Measurements from ENCODE around the gene SLCO4A1.
"Not testable (repeated sequence)": the region's sequence is repeated elsewhere in the genome, so short reads cannot be mapped to it uniquely, and the experiment has no call there.

Gene SLCO4A1

DNA sequence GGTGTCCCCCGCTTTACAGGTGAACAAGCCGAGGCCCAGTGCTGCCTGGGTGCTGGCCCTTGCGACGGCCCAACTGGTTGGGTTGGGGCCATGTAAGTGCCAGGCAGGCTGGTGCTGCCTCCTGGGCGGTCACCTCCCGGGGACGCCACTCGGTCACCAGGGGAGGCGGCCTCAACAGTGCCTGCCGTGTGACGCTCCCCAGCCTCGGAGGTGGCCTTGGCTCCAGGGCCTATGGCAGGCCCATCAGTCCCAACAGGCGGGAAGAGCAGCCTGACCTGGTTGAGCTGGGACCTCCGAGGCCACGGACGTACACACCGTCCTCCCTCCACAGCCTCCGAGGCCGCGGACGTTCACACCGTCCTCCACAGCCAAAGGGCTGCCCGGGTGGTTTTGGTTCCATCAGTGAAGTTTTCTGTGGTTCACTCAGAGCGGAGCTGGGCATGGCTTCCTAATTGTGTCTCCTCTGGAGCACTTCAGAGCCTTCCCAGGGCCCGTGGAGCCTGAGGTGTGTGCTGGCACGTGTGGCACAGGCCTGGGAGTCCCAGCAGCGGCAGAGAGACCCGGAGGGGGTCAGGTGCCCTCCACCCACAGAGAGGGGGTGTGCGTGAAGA, 19.3 kb upstream of the SLCO4A1 start:
- DNase-seq, result no peak

DNA sequence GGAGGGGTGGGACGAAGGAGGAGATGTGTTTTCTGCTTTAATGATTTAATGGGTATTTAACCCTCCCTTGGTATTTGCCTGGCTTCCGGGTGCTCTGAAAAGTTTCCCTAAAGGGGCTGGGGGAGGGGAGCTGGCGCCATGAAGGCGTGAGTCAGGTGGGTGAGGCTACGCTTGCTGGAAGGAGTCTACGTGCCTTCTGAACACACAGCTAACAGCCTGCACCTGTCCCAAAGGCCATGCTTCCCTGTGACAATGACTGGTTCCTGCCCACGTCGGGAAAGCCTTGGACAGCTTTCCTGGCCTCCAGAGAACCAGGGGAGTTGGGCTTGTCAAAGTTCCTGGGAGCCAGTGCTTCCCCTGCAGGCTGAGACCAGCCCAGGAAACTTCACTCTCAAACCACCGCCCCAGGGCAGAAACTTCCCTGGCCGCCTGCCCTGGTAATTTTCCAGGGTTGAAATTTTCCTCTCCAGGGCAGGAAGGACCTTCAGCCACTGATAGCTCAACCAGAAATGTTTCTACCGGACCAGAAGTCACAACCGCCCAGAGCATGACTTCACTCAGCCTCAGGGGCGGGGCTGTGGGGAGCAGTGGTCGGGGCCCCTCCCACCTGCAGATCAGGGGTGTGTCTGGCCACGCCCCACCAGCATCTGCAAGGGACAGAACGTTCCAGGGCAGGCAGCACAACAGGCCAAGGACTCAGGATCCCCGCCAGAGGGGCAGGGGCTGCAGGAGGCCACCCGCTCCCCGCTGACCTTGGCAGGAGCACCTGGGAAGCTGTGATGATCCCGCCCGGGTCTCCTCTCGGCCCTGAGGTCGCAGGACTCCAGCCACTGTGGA, 18.6 kb upstream of the SLCO4A1 start:
- DNase-seq, result peak; percentile 77

GRCh38 chr20:62624325-62624690, 18.0 kb upstream of the SLCO4A1 start:
- DNase-seq, result peak; percentile 9

- no peak for DNase-seq
Measured at GRCh38 chr20:62624719-62625453, 17.4 kb upstream of the SLCO4A1 start.

DNA sequence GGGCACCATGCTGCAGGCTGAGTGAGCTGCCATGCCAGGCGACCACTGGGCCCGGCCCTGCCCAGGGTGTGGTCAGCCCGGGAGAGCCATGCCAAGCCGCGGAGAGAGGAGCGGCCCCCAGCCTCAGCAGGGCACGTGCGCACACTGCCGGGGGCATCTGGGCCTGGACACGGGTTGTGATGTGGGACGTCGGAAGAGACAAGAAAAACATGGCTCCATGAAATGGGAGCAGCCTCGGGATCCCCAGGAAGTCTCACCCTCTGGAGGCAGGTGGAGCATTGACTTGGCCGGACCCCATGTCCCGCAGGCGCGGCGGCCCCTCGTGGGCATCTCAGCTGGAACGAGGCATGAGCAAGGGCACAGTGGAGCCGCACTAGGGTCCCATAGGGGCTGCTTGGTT, 16.8 kb upstream of the SLCO4A1 start:
- DNase-seq, result no peak

DNA sequence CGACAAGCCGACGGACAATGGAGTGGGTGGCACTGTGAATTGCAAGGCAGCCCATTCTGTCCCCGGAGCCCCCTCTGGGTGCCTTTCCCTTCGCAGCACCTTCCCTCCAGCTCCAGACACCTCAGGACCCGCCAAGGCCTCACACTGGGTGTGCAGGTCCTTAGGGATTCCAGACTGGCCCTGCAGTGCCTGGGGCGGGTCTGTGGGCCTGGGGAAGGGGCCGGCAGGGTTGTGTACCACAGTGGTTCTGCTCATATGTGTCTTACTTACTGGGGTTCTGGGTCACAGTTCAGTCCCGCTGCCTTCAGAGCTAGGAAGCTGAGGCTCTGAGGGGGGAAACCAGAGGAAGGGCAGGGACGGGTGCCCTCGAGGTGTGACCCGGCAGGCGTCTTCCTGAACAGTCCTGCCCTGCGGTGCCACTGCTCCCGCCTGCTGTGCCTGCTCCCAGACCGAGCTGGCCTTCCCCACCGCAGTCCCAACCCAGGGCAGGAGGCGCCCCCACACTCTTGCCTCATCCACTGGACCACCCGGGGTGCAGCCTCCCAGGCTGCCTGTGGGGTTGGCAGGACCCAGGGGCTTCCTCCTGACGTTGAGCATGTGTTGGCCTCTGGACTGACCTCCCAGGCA, 16.3 kb upstream of the SLCO4A1 start:
- no peak for DNase-seq

- DNase-seq, result not testable (repeated sequence)
Measured at GRCh38 chr20:62627425-62627824, 14.9 kb upstream of the SLCO4A1 start.

GRCh38 chr20:62627901-62628612, 14.2 kb upstream of the SLCO4A1 start:
- DNase-seq, result no peak

DNA sequence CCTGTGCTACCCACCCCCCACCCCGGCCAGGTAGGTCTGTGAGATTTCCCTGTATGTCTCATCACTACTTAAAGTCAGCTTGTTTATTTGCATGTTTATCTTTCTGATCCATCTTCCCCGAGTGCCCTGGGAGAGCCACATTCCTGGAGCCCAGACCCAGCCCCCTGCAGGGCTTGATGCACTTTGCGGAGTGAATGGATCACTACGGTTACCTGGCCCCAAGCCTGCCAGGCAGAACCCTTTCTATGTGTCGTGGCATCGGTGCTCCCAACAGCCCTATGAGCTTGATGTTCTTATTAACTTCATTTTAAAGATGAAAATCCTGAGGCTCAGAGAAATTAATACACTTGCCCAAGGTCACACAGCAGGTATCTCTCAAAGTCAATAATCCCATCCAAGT, 13.6 kb upstream of the SLCO4A1 start:
- no peak for DNase-seq

GRCh38 chr20:62629864-62630470, 12.3 kb upstream of the SLCO4A1 start:
- DNase-seq, result no peak

GRCh38 chr20:62631336-62632308, 10.7 kb upstream of the SLCO4A1 start:
- no peak for DNase-seq

GRCh38 chr20:62632575-62633090, 9.7 kb upstream of the SLCO4A1 start:
- no peak for DNase-seq

GRCh38 chr20:62633598-62634329, 8.5 kb upstream of the SLCO4A1 start:
- DNase-seq, result no peak

DNA sequence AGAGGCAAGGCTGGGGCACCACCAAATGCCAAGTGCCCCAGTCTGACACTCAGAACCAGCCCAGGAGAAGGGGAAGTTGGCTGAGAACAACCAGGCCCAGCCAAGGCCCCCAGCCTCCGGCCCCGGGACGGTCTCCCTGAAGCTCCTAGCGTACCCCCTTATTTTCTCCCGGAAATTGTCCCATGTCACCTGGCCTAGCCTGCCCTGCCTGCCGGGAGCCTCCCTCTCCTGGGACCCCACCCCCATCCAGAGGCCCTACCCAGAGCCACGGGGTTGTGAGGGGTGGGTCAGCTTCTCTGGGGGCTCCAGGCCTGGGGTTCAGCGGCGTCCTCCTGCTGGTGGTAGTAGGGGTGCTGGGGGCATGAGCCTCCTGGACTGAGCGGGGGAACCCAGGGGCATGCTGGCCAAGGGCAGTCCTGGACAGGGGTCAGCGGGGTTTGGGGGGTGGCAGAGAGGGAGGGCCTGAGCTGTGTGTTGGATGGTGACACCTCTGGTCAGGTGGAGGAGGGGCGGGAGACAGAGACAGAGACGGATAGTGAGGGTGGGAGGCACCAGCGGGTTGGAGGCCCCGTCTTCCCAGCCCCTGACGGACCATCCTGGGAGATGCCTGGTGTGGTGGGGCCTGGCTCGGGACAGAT, 7.9 kb upstream of the SLCO4A1 start:
- DNase-seq, result no peak

GRCh38 chr20:62635232-62635631, 7.1 kb upstream of the SLCO4A1 start:
- no peak for DNase-seq

DNA sequence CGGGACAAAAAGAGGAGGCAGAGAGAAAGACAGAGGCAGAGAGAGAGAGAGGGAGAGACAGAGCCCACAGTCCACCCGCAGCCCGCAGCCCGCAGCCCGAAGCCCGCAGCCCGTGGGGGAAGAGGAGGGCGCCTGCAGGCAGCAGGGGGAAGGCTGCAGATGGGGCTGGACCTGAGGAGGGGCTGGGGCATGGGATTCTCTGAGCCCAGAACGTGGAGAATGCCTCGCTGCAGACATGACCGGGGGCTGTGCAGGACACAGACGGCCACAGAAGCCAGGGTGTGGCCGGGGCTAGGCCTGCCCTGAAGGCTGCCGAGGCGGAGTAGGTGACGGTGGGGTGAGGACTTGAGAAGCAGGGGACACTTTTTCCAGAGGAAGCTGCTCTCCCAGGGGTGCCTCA, 6.5 kb upstream of the SLCO4A1 start:
- no peak for DNase-seq

GRCh38 chr20:62636446-62636845, 5.9 kb upstream of the SLCO4A1 start:
- peak; percentile 87 for DNase-seq

DNA sequence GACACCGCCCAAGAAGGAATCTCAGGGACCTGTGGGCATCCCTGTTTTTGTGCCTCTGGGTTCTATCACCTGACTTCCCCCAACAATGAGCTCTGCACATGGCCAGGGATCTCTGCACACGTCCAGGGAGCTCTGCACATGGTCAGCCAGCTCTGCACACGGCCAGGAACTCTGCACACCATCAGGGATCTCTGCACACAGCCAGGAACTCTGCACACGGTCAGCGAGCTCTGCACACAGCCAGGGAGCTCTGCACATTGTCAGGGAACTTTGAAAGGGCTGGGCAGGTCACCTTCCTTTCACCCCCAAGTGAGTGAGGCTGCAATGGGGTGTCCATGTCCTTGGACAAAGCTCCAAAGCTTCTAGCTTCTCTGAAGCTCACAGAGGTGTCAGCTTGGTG, 5.2 kb upstream of the SLCO4A1 start:
- no peak for DNase-seq

GRCh38 chr20:62637521-62638054, 4.7 kb upstream of the SLCO4A1 start:
- DNase-seq, result no peak

Measured in NCI-H82 (cell line).